ENCODE measurements around the gene EYS. TPM values are rescaled to one million over a fixed set of nuclear protein-coding genes. Genes with fewer than 3 reads are reported as not detected.

Gene EYS
- total RNA-seq, 1 experiment from 2014 or later, result not detected

DNA sequence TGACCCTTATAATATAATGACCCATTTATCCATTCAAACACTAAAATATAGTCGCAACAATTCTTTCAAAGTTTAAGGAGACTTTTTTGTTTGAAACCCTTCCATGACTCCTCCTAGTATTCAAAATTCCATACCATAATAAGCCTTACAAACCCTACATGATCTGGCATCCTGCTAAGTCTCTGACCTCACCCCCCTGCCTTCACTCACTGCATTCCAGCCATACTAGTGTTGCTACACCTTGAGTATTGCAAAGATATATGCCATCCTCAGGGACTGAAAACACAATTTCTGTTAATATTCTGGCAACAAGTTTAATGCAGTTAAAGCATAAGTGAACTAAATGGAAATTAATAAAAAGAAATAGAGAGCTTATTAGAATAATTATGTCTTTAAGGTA lies 168.4 kb downstream of the EYS start:
- no peak overlapping the region for H3K9ac ChIP-seq (ENCODE audit: extremely low read depth, insufficient read length, low read length)
- H3K9me3 ChIP-seq (ENCODE audit: control insufficient read depth, low read depth, low read length), result no peaks in the 10 kb centered on the region
- no peak overlapping the region for H2AK5ac ChIP-seq (ENCODE audit: insufficient read length, low read length)
- no peaks in the 10 kb centered on the region for H4K20me1 ChIP-seq (ENCODE audit: control insufficient read depth, insufficient read depth, insufficient read length)
- no peaks in the 10 kb centered on the region for H3K79me2 ChIP-seq (ENCODE audit: insufficient read depth, low read length)
- no peak overlapping the region for H3K4ac ChIP-seq (ENCODE audit: low read depth, low read length)
- no peak overlapping the region for H2BK12ac ChIP-seq (ENCODE audit: insufficient read length, low read depth, low read length)
- H3K9me3 Mint-ChIP-seq, result peaks cover 0 to 2% of the 10 kb centered on the region in 2 experiments; a peak in 3 of 5 replicates
- no peaks in the 10 kb centered on the region for H3K79me1 ChIP-seq (ENCODE audit: insufficient read depth, low read depth, low read length, poor library complexity, severe bottlenecking)
- no peak overlapping the region for H3K4me2 ChIP-seq (ENCODE audit: insufficient read depth, insufficient read length, low read length)
- DNase-seq, result no peak
- H2BK15ac ChIP-seq (ENCODE audit: low read depth, low read length), result no peak overlapping the region
- H3K23me2 ChIP-seq (ENCODE audit: insufficient read length, low read depth, low read length, poor library complexity, severe bottlenecking), result no peaks in the 10 kb centered on the region
- H3K27me3 Mint-ChIP-seq (ENCODE audit: low read depth), result no peaks in the 10 kb centered on the region
- H2BK5ac ChIP-seq (ENCODE audit: insufficient read length, low read length), result no peak overlapping the region
- peaks cover 5% of the 10 kb centered on the region in 2 experiments; a peak in 3 of 4 replicates for H3K4me1 Mint-ChIP-seq
- H3K27me3 ChIP-seq (ENCODE audit: insufficient read depth, low read length), result no peaks in the 10 kb centered on the region
- no peaks in the 10 kb centered on the region for H3K36me3 Mint-ChIP-seq (ENCODE audit: insufficient read depth in 1 of 3, low read depth in 3 of 3)
- H4K8ac ChIP-seq (replicated peaks; ENCODE audit: insufficient read length, low read depth, low read length), result no peak overlapping the region
- no peak overlapping the region for H3K14ac ChIP-seq (ENCODE audit: insufficient read depth, low read length)
- no peak overlapping the region for H3K4me3 Mint-ChIP-seq
- H4K91ac ChIP-seq (ENCODE audit: insufficient read length, low read depth, low read length), result no peak overlapping the region
- no peak overlapping the region for H3K23ac ChIP-seq (ENCODE audit: insufficient read length, low read depth, low read length)
- no peak overlapping the region for H2BK120ac ChIP-seq (ENCODE audit: low read depth, low read length, poor library complexity, severe bottlenecking)
- H2AFZ ChIP-seq (ENCODE audit: low read length), result no peak overlapping the region
- no peak overlapping the region for H3K27ac Mint-ChIP-seq
- no peaks in the 10 kb centered on the region for H3K4me1 ChIP-seq (ENCODE audit: insufficient read depth, low read length)
- H3K56ac ChIP-seq (ENCODE audit: insufficient read length, low read depth, low read length), result no peak overlapping the region
- no peak overlapping the region for H2BK20ac ChIP-seq (ENCODE audit: low read depth, low read length, poor library complexity, severe bottlenecking)
- no peak overlapping the region for H3K27ac ChIP-seq (ENCODE audit: insufficient read length, low read depth, low read length)
- no CpG with 5 or more reads among the region's 1 CpG for WGBS (ENCODE audit: extremely low coverage, insufficient read length, low lambda C conversion rate)
- no peak overlapping the region for H4K5ac ChIP-seq (ENCODE audit: insufficient read length, low read depth, low read length)
- H3K18ac ChIP-seq (ENCODE audit: insufficient read length, low read depth, low read length), result no peak overlapping the region
- TF ChIP-seq, protein P1, sequence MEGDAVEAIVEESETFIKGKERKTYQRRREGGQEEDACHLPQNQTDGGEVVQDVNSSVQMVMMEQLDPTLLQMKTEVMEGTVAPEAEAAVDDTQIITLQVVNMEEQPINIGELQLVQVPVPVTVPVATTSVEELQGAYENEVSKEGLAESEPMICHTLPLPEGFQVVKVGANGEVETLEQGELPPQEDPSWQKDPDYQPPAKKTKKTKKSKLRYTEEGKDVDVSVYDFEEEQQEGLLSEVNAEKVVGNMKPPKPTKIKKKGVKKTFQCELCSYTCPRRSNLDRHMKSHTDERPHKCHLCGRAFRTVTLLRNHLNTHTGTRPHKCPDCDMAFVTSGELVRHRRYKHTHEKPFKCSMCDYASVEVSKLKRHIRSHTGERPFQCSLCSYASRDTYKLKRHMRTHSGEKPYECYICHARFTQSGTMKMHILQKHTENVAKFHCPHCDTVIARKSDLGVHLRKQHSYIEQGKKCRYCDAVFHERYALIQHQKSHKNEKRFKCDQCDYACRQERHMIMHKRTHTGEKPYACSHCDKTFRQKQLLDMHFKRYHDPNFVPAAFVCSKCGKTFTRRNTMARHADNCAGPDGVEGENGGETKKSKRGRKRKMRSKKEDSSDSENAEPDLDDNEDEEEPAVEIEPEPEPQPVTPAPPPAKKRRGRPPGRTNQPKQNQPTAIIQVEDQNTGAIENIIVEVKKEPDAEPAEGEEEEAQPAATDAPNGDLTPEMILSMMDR (conservative IDR thresholded peaks at IDR 0.05), result no peak
- no peak overlapping the region for H3T11ph ChIP-seq (ENCODE audit: low read length)
